Stimulated activated CD4-positive, alpha-beta T cell treated with anti-CD3 and anti-CD28 coated beads, Interleukin-12 subunit alpha, Interleukin-12 subunit beta, amount 100 ng/mL, for 48 hours (primary cell): ENCODE measurements around the gene ACTL8.

Experiments
- DNase-seq, 3 donors: peaks; one replicate each; pipeline ENCODE4 v3.0.0-alpha.2; 2020; ENCODE audit warnings: low read depth in 2 of 3, low spot score in 1 of 3

Gene ACTL8, protein sequence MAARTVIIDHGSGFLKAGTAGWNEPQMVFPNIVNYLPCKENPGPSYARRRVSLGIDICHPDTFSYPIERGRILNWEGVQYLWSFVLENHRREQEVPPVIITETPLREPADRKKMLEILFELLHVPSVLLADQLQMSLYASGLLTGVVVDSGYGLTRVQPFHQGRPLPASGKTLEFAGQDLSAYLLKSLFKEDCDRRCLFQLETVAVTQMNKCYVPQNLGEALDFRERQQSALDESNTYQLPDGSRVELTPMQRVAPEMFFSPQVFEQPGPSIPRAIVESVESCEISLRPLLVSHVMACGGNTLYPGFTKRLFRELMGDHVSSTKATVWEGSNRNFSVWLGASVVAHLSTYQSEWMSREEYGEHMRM

DNA sequence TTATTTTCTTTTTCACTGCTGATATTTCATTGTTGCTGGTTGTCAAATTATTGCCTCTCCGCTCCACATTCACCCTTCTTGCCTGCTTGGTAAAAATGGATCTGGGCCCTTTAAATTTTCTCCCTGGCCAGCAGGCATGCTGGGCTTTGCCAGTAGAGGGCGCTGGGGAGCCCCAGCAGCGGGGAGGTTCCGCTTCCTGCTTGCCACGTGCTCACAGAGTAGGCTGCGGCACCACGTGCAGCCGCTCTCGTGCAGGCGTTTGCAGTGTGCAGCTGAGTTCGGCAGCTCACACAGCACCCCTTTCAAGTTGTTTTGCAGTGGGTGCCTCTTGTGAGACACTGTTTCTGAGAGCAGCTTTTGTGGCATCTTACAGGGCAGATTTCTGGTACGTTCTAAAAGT, at the start of gene ACTL8:
TSS of gene ACTL8 (plus strand) at position 214 of the 400 bp plus-strand sequence. CDS start 67,676 bp downstream, outside the sequence.
- DNase-seq = no peak

DNA sequence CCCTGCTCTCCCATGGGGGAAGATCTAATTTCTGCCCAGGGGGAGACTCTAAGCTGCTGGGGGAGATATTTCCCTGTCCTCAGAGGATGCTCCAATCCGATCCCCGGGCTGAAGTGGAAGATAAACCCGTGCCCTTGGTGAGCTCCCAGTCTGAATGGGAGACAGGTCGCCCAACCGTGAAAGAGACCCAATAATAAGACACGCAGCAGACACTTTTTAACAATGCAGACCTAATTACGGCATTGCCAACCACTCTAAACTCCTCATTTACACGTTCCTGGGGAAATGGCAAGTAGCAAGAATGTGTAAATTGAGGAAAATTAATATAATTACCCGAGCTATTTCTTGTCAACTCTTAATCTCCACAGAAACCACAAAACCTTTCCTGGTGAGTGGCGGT, 48.7 kb upstream of the ACTL8 start:
- DNase-seq = no peak

DNA sequence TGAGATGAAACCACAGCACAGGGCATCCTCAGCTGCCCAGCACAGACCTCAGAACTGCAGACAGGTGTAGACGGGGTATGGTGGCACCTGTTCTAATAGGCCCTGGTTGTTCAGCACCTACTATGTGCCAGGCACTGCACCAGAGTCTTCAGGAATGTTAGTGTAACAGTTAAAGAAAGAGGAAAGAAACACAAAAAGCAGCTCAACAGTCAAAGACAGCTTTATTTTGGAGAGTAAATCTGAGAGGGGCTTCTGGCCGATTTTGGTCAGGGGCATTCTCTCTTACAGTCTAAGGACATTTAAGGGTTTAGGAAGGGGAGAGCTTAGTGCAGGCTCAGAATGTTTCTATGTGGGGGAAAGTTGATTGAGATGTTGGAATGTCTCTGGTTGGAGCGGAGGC, 45.2 kb upstream of the ACTL8 start:
- no peak for DNase-seq

DNA sequence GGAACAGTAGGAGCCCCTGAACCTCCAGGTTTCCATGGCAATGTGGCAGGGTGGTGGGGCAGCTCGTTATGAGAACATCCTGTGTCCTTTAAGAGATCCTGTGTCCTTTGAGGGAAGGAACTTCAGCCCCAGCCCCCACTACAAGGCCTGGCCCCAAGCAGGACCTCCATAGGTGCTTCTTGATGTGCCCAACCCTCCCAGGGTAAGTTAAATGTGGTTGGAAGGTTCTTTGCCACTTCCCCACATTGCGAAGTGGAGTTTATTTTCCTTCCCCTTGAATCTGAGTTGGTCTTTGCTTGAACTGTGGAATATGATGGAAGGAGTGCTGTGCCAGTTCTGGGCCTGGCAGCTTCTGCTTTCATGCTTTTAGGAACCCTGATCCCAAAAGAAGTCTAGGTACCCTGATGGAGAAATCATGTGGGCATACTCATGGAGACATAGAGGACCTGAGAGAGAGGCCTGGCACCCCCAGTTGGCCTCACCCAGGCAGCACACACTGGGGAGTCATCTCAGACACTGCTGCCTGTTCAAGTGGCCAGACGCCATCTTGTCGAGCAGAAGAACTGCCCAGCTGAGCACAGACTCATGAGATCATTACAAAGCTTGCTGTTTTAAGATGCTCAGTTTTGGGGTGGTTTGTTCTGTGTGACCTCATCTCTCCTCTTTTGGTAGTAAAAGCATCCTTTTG, 44.1 kb upstream of the ACTL8 start:
- no peak for DNase-seq

DNA sequence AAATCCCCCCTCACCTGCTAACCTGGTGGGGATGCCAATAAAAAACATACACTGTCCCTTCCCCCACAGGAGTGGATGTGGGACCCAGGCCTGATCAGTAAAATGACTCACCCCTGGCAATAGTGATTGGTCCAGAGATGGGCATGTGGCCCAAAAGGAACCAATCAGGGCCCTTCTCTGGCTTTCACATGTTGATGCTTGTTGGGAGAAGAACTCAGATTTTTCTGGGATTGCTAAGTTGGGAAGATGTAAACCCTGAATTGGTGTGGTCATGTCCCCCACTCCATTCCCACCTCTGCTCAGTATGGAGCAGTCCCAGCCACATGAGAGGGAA, 43.6 kb upstream of the ACTL8 start:
- DNase-seq = no peak

DNA sequence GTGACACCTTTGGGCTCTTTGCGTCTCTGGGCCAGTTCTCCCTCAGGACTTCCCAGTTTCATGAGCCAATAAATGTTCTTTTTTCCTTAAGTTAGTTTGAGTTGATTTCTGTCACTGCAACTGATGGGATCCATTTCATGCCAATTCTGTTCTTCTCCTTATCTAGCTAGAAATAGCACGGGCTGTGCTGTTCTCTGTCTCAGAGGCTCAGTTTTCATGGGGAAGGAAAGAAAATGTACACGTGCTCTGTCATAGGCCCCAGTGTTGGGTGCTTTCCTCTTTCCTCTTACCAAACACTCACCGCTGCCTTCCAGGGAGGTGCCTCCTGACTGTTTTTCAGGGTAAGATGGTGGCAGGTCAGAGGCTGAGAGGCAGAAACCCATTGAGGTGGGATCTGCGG, 43.2 kb upstream of the ACTL8 start:
- DNase-seq = no peak

DNA sequence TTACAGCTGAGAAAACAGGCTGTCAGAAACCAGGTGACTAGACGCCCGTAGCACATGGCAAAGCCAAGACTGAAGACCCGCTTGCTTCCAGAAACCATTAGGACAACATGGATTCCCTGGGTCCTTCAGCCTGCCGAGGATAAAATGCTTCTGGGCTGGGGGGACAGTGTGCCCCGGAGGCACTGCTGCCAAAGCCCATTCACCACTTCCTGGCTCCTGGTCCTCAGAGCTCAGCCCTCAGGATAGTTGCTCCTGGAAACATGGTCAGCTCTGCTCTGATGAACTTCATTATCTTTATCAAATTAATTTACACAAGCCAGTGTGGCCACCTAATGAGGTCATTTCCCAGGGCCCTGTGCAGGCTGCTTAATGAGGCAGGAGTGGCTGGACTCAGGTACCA, 41.1 kb upstream of the ACTL8 start:
- DNase-seq = no peak

DNA sequence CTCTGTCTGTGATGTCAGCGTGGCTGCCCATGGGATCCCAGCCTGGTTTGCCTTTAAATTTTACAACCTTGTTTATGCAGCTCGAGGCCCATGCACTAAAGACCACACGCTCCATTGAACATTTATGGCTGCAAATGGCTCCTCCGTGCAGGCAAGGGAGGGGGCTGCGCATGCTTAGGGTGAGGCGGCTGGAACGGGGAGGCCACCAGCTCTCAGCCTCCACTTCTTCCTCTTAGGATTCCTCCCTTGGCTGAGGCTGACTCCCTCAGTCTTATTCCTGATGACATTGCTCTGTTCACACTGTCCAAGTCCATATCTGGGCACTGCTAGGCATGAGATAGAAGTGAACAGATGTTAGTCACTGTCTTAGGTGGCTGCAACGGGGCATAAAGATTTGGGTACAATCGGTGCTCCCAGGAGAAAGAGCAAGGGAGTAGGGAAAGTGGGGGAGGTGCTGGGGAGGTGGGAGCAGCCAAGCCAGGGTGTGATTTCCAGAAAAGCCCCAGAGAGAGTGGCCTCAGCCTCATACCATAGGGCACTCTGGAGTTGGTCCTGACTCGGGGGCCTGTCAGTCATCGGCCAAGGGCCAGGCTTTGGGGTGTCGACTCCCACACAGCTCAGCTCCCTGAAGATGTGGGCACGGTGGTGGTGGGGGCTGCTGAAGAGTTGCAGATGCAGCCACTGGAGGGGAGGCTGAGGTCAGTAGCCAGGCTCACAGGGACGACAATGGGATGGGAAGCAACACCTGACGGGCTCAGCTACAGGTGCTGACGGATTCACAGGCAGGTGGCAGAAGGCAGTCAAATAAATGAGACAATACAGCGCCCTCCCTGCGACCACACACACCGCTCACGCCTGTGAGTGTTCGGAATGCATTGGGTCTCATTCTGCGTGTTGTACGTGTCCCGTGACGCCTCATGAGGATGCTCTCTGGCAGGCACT, 37.3 kb upstream of the ACTL8 start:
- no peak for DNase-seq

DNA sequence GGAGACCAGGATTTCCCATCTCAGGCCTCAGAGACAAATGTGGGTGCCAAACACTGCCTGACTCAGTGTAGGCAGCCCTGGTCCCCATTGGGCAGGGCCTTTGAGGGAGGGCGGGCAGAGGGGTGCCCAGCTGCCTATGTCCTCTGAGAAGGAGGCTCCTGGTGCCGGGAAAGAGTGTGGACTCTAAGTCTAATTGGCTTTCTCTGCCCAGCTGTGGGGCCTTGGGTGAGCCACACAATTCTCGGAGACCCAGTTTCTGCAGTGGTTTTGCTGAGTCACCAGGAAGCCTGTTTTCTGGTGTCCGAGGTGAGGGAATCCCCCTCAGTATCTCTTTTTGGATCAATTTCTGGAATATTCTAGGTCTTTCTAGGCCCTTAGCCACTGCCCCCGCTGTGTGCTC, 35.3 kb upstream of the ACTL8 start:
- no peak for DNase-seq

DNA sequence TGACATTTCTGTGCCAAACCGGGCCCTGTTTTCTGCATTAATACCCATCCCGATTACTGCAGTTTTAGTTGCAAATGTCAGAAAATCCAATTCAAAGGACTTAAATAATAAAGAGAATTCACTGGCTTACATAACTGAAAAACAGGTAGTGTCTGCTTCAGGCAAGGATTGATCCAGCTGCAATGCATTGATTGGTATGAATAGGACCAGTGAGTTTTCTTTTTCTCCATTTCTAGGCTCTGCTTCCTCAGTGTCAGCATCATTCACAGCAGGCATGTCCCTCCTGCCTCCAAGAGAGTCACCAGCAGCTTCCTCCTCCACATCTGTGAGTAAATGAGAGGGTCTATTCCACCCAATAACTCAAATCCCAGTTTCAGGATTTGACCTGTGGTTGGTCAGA, 33.7 kb upstream of the ACTL8 start:
- no peak for DNase-seq

DNA sequence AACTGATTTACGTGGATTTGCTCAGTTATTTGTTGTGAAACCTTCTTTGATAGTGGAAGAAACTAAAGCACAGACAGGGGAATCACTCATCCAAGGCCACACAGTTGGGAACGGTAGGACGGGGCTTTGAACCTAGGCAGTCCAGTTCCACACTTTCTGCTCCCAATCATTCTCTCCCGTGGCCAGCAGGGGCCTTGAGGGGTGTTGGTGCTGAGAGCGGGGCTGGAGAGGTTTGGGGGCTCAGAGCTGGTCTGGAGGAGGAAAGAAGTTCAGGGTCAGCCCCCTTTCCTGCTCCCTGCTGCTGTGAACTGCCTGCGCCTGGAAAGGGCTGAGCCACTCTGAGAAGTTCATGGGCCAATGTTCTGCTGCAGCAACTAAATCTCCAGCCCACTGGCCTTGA, 31.4 kb upstream of the ACTL8 start:
- no peak for DNase-seq

DNA sequence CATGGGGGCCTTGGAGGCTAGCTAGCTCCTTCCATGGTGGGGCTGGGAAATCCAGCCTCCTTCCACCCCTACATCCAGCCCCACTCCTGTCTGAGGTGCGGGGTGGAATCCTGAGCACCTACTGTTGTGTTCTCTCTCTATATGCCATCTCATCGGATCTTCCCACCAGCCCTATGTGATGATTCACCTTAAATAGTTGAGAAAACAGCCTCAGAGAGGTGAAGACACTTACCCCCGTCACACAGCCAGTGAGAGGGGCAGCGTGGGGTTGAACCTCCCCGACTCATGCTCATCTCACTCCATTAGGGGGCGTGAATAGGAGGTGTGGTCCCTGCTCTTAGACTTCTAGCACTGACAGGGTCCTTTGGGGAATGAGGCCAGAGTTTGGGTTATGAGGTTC, 31.0 kb upstream of the ACTL8 start:
- DNase-seq = no peak

DNA sequence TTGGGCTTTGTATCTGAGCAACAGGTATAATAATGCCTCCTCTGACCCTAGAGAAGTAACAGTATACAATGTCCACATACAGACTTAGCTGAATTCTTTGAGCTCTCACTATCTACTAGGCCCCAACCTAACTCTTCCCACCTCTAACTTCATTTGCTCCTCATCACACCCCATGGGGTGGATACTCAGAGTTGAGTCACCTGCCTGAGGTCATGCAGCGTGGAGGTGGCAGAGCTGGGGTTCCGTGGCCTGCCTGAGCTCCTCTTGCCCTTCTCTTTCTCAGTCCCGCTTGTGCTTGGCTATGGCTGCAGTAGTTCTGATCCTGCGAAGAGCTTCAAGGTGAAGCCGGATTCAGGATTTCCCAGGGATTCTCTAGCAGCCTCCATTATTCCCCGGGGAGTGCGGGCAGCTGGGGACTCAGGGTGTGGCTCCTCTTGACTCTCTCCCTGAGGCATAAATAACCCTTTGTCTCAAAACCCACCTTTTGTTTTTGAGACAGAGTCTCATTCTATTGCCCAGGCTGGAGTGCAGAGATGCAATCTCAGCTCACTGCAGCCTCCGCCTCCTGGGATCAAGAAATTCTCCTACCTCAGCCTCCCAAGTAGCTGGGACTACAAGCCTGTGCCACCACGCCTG, 29.9 kb upstream of the ACTL8 start:
- no peak for DNase-seq

DNA sequence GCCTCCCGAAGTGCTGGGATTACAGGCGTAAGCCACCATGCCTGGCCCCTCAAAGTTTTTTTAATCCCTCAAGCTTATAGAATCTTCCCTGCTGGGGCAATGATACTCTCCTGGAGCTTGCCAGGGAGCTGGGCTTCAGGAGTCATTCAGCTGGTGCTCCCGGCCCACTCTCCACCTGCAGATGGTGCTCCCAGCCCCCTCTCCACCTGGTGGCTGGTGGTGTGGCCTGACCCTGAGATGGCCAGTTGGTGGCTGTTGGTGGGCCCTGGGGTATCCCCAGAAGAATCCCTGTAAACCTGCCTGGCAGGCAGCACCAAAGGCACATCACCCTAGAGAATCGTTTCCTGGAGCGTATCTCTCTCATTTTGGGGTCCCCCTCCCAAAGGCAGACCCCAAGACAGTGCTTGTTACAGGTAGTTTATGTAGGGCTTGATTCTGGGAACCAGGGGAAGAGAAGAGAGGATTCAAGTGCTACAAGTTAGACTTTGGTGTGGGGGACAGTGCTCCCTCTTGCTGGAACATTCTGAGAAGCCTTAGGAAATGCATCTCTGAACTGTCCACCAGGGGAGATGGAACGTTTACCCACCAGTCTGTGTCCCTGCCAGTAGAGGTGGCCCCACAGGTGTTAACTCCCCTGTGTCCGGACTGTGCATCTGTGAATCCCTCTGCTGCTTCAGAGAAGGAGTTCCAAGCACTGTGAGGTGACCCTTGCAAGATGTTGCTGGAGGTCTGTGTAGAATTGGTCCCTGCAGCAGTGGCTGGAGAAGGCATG, 29.1 kb upstream of the ACTL8 start:
- DNase-seq = no peak

DNA sequence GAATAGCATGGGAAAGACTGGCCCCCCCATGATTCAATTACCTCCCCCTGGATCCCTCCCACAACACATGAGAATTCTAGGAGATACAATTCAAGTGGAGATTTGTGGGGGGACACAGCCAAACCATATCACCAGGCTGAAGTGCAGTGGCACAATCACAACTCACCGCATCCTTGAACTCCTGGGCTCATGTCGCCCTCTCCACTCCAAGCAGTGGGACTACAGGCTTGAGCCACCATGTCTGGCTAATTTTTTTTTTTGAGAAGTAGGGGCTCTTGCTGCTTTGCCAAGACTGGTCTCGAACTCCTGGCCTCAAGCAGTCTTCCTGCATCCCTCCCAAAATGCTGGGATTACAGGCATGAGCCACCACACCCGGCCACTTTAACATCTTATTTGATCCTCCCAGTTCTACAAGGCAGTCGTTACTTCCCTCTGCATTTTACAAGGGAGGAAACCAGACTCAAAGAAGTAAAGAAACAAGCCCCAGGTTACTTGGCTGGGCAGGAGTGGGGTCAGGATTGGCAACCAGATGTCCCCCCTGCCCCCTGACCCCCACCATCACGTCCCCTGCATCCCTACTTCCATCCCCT, 26.9 kb upstream of the ACTL8 start:
- DNase-seq = no peak

DNA sequence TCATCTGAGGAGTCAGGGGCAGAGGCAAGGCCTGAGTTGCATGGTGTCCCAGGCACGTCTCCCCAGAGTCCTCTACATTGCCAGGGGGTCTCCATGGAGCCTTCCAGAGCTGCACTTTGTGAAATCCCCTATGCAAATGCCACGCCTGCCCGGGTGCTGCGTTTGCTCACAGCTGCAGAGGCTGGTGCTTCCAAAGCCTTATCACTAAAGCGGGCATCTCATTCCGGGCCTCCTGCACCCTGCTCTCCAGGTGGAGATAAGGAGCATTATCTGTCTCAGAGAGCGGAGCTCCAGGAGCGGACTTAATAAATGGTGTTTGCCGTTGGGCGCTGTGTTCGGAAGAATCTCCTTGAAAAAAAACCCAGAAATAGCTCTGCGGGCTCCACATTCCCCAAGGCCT, 25.9 kb upstream of the ACTL8 start:
- DNase-seq = no peak

DNA sequence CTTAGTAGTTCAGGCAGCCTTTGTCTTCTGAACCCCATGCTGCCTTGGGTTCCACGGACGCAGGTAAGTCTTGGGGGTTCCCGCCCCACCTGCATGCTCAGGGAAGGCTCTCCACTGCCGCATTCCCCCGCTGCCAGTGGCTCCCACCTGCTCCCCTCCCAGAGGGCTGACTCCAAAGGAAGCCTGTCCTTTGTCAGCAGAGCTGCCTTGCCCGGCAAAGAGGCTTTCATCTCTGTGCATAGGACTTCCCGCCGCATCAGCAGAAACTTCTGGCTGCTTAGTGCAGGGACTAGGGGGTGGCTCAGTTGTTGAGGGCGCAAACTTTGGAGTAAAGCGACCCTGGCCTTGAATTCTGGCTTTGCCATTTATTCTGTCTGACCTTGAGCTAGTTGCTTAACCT, 25.2 kb upstream of the ACTL8 start:
- no peak for DNase-seq

DNA sequence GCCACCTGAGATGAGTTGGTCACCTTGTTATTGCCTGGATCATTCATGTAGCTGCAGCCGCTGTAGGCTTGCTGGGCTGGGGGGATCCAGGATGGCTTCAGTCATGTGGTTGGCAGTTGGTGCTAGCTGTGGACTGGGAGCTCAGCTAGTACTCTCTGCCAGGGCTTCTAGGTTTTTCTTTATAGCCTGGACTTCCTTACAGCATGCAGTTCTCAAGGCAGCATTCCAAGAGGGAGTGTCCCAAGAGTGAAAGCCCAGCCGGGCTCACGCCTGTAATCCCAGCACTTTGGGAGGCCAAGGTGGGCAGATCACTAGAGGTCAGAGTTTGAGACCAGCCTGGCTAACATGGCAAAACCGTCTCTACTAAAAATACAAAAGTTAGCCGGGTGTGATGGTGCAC, 23.7 kb upstream of the ACTL8 start:
- DNase-seq = no peak

DNA sequence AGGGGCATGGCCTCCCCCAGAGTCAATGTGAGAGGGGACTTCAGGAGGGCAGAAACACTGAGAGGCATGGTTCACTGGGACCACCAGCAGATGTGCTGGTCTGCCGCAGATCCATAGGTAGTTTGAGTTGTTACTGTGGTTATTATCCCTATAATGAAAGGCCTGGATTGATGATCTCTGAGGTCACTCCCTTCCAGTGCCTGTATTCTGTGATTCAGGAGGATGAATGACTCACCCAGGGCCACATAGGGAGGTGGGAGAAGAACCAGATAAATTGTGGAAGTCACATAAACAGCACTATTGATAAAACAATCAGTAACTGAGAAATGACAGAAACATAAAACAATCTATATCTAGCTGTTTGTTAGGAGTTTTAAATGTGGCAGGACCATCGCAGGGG, 22.7 kb upstream of the ACTL8 start:
- no peak for DNase-seq

DNA sequence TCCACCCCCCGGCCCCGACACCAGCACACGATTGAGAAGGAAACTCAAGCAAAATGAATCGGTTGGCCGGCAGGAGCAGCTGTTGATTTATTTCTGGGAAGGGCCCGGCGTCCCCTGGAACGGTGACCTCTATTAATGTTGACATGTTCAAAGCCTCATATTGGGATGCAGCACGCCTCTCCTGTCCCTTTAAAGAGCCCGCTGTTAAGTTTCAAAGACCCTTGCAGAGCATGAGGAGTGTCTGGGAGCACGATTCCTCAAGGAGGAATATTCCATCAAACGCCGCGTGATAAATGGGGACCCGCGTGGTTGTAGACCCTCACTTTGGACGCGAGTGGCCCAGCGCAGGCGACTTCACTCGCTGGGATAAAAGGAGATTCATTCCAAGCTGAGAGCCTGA, 21.5 kb upstream of the ACTL8 start:
- DNase-seq = no peak
